T1000 (cell line): ENCODE results near the gene FAHD1.
A peak's percentile ranks its signal among the peaks of the same experiment; 100 is the strongest.

Experiments
- DNase-seq: peaks from one replicate; lab custom pipeline; 2025; ENCODE audit warnings: mixed read lengths; lab: John Stamatoyannopoulos, UW

The FAHD1 gene

DNA sequence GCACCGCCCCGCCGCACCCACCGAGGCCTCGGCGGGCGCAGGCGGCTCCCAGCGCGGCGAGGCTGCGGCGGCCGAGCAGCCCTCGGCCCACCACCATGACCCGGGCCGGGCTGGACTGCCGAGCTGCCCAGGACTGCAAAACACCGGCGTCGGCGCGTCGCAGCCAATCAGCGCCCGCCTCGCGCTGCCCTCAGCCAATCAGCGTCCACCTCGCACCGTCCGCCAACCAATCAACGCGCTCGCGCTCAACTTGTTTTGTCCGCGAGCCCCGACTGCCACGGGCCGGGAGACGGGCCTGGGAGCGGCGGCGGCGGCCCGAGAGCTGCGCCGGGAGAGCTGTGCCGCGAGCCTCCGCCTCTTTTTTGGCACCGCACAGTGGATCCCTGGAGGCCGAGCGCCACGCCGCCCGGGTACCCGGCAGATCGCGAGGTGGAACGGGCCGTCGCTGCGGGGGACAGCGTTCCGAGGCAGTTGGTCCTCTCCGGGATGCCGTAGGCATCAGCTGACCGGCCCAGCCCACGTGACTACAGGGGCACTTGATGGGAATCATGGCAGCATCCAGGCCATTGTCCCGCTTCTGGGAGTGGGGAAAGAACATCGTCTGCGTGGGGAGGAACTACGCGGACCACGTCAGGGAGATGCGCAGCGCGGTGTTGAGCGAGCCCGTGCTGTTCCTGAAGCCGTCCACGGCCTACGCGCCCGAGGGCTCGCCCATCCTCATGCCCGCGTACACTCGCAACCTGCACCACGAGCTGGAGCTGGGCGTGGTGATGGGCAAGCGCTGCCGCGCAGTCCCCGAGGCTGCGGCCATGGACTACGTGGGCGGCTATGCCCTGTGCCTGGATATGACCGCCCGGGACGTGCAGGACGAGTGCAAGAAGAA lies at the start of gene FAHD1, which contains the start of gene HAGH:
FAHD1 (plus strand) TSS at position 516 of the 883 bp plus-strand sequence; CDS start at position 549, 33 bp downstream.
HAGH (minus strand) TSS at position 135 of the 883 bp plus-strand sequence; CDS start at position 97, 38 bp downstream.
- peak; percentile 85 for DNase-seq

DNA sequence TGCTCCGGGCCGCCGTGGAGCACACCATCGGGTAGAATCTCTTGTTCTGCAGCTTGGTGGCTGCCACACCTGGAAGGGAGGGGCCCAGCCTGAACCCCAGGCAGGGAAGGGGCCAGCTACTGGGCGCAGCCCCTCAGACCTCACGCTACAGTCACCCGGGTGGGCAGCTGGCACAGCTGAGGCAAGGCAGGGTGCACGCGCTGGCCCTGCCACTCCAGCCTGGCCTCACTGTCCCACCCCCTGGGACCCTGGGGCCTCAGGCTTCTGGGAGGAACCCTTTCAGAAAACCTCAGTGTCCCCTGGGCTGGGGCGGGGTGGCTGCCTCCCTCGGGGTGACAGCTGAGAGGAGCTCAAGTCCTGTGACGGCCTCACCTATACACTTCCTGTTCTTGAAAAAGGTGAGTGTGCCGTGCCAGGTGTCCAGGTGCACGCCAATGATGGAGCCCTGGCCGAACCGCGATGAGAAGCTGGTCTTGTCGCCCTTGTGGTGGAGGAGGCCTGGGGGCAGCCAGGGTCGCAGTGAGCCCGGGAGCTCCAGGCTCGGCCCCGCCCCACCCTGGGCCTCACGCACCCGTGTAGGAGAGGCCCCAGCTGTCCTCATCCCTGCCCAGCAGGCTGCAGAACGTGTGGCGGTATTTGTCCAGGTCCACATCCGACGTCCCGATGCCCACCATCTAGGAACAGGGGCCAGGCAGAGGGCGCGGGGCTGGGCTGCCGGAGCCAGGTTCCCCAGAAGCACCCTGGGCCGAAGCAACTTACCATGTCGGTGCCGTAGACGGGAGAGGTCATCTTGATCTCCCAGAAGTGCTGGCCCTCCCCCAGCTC lies 49.4 kb upstream of the FAHD1 start:
- no peak for DNase-seq

DNA sequence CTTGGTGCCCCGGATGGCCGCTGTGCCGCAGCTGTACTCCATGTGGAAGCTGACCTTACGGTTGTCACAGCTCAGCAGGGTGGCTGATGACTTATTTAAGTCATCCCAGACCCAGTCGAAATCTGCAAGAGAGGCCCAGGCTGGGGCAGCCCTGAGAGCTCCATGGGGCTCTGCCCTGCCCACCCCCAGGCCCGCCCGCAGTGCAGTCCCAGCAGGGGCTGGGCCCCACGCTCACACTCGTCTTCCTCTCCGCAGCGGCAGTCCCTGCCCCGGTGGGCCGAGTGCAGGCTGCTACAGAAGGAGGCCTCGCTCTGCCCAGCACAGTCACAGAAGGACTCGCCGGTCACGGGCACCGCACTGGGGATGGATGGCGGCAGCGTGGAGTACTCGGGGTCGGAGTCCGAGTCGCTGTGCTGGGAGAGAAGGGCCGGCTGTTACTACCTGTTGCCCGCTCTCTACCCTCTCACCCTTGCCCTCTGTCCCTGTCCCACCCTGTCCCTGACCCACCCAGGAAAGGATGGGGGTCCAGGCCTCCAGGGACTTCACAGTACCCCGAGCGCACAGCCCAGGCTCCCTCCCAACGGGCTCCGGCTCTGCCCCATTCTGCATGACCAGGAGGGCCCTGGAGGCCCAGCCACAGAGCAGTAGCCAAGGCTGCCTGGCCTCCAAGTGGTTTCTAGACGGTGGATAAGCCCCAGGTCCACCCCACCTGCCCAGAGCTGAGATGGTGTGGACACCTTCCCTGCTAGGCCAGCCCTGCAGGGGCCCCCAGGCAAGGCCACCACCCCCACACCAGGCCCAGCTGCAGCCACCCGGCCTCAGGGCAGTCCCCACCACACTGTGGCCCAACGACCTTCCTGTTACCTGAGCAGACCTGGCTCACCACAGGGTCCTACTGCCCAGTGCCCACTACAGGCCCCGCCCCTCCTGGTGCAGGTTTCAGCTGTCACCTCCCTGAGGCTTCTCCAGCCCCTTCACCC lies 48.5 kb upstream of the FAHD1 start:
- no peak for DNase-seq

DNA sequence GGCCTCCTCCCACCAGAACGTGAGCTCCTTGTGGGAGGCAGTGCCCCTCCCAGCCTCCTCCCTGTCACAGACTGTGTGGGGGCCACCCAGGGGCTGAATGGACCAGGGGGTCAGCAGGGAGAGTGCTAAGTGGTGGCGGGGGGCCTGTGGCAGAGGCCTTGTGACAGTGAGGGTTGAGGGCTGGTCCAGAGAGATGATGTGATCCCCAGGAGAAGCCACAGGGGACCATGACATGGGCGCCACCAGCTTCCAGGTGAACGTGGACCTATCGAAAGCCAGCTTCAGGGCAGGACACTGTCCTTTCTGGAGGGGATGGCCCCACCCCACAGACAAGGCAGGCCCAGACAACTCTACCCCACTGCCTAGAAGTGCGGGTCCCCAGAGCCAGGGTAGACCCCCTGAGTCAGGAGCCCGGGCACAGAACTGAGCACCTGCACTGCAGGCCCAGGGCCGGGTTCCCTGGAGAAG lies 47.7 kb upstream of the FAHD1 start:
- DNase-seq: no peak

DNA sequence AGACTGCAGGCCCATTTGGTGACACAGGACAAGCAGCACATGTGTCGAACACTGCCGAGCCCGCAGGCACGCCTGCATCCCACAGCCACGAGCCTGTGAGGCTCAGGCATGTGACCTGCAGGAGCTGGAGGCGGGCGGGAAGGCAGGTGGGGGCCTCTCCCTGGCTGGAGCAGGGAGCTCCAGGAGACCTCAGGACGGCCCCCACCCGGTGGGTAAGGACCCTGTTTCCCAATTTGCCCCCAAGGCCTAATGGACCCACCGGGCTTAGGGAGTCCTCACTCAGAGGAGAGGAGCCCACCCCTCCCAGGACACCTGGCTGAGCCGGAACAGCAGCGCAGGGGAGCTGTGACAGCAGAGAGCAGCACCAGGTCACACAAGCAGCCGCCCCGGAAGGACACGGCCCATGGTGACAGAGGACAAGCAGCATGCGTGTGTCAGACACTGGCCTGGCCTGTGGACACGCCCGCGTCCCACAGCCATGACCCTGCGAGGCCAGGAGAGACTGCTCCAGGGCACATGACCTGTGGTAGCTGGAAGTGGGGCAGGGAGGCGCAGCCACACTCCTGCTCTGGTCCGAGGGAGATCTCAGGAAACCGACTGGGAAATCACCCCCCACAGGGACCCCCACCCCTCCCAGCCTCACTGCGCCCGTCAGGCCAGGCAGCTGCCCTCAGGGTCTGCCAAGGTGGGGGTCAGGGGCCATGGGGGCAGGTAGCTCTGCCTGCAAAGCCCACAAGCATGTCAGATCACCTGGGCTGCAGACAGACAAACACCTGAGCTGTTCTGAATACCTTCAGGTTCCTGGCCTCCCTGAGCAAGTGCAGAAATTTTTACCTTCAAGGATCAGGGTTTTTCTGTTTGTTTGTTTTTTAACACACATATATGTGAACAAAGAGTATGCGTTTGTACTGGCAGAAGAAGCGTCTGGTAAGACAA lies 47.0 kb upstream of the FAHD1 start:
- no peak for DNase-seq

DNA sequence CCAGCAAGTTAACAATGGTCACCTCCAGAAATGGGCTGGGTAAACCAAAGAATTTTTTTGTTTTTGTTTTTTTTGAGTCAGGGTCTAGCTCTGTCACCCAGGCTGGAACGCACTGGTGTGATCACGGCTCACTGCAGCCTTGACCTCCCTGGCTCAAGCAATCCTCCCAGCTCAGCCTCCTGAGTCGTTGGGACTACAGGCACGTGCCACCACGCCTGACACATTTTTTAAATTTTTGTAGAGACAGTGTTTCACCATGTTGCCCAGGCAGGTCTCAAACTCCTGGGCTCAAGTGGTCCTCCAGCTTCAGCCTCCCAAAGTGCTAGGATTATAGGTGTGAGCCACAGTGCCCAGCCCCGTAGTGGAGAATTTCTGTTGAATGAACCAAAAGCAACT lies 46.3 kb upstream of the FAHD1 start:
- DNase-seq: no peak

DNA sequence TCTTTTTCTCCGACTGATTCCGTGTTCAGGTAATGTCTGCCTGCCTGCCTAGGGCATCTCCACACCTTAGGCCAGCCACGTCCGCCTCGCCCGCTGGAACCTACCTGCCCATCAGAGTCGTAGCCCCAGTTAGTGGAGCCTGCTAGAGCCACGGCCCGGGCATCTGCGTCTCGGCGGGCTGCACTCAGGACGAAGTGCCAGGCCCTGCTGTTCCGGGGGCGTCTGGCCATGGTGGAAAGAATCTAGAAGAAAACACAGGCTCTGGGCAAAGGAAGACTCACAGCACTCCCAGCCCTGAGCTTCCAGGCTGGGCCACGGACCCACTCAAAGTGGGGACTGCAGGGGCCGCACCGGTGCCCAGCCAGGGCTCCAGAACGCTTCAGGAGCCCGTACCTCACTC lies 45.8 kb upstream of the FAHD1 start:
- no peak for DNase-seq

DNA sequence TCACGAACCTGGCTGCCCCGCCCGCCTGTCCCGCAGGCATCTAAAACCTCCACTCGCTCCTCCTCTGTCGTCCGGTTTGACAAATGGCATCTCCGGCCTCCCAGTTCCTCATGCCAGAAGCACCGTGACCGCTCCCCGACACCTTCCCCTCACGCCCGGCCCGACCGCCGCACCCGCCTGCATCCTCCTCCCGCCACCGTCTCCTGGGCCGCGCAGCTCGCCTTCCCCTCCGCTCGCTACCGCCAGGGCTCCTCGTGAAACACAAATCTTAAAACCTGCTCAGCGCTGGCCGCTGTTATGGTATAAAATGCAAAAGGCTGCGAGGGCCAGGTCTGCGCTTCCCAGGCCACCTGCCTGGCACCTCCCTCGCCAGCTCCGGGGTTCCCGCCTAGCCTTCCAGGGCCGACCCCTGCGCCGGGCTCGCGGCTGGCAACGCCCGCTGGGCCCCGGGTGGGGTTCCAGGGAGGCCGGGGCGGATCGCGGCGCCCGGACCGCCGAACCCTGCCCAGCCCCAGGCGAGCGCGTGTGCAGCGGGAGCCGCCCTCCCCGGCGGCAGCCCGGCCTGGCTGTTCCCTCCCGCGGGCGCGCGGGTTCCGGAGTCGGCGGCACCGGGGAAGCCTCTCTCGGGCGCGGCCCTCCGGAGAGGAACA lies 45.1 kb upstream of the FAHD1 start:
- DNase-seq: no peak

DNA sequence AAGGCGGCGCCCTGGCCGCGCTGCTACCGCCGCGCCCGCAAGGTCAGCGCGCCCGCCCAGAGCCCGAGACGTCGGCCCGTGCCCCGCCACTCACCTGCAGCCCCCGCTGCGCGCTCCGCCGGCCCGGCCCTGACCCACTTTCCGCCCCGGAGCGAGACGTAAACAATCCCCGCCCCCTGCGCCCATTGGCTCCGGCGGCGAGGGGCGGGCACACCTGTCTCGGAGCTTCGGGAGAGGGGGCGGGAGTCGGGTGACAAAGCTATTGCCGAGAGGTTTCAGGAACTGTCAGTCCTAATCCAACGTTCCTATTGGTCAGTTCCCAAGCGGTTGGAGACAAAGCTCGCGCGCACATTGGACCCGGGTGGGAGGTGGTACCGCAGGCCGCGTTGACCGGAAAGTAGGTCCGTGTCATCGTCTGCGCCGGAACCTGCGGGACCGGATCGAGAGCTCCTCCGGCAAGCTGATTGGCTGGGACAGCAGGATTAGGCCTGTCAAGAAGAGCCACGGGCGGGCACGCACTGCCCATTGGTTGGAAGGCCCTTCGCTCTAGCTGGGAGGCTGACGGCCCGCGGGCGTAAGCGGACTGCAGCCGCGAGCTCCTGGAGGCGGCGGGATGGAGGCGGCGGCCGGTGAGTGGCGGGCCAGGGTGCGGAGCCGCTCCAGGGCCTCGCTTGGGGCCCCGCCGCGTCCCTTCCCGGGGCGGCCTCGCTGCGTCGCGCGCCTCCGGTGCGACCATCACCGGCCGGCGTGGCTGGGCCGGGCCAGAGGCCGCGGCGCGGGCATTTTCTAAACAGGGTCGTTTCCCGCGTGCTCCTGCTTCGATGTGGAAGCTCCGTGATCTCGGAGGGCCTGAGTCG lies 44.4 kb upstream of the FAHD1 start, which contains the start of the genes NUBP2 and SPSB3:
NUBP2 (plus strand) TSS at position 553 of the 857 bp plus-strand sequence; CDS start at position 614, 61 bp downstream.
SPSB3 (minus strand) TSS at position 164 of the 857 bp plus-strand sequence. CDS start 1,088 bp downstream, outside the sequence.
- peak; percentile 100 for DNase-seq

DNA sequence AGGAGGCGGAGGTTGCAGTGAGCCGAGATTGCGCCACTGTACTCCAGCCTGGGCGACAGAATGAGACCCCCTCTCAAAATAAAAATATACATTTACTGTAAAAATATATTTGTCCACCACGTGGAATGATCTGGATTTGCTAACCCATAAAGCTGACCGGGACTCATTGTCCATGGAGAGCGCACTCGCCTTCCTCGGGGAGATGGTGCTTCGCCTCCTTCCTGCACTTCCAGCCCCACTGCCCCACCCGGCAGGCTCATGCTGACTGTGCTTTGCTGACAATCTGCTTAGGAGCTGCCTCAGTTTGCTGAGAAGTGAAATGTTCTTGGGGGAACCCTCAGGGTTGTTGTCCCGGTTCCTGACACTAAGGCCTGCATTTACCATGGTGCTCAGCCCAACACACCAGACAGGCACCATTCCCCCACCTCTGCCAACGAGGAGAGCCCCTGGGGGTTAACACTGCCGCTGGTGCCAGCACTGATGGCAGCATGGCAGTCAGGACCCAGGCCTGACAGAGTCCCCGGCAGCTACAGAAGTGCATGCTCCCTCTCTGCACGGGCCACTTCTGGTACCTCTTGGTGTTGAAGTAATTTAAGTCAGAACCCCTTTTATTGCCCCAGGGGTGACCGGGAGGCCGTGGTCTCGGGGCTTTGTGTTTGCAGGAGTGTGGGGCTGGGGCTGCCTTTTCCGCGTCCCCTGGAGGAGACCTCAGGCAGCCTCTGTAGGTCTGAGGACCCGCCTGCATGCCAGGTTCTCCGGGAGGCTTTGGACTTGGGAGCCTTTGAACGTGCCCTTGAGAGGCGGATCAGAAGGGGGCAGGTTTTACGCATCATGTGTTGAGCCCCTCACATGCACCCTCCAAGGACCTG lies 41.8 kb upstream of the FAHD1 start:
- no peak for DNase-seq

DNA sequence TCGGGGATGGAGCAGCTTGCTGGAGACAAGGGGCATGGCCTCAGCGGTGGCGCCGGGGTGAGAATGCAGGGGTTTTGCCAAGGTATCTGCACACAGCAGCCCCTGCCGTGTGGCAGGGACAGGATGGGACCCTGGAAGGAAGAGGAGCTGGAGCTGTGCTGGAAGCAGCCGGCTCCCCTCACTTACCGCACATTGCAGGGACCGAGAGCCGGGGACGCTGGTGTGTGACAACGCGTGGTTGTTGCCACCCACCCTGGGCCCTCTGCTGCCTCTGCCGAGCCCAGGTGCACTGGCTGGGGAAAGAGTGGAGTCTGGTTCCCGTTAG lies 41.2 kb upstream of the FAHD1 start:
- DNase-seq: no peak

DNA sequence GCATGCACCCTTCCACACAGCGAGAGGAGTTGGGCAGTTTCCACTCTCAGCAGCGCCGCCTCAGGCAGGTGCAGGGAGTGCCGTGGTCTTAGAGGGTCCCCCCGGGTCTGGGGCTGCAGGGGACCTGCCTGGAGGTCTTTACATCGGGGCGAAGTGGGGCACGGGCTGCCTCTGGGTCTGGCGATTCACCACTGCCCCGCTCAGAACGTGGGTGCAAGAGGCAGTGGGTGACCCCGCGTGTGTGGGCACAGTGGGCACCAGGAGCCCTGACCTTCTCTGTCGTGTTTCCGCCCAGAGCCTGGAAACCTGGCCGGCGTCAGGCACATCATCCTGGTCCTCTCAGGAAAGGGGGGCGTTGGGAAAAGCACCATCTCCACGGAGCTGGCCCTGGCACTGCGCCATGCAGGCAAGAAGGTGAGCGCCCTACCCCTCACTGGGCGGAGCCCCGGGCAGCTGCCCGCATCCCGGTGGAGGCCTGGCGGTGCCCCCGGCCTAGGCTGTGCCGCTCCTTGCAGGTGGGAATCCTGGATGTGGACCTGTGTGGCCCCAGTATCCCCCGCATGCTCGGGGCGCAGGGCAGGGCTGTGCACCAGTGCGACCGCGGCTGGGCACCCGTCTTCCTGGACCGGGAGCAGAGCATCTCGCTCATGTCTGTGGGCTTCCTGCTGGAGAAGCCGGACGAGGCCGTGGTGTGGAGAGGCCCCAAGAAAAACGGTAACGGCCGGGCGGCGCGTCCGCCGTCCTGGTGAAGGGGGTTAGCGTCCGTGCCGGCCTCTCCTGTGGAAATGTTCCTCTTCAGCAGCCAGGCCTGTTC lies 40.6 kb upstream of the FAHD1 start:
- no peak for DNase-seq

DNA sequence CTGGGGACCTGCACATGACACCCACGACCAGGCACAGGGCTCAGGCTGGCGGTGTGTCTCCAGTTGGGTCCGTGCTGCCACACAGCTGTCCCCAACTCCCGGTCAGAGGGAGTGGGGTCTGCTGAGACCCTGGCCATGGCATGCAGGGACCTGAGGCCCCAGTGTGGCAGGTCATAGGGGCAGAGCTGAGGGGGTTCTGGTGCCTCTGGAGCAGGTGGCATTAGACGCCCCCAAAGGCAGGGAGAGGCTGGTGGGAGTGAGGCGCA lies 40.0 kb upstream of the FAHD1 start:
- no peak for DNase-seq

DNA sequence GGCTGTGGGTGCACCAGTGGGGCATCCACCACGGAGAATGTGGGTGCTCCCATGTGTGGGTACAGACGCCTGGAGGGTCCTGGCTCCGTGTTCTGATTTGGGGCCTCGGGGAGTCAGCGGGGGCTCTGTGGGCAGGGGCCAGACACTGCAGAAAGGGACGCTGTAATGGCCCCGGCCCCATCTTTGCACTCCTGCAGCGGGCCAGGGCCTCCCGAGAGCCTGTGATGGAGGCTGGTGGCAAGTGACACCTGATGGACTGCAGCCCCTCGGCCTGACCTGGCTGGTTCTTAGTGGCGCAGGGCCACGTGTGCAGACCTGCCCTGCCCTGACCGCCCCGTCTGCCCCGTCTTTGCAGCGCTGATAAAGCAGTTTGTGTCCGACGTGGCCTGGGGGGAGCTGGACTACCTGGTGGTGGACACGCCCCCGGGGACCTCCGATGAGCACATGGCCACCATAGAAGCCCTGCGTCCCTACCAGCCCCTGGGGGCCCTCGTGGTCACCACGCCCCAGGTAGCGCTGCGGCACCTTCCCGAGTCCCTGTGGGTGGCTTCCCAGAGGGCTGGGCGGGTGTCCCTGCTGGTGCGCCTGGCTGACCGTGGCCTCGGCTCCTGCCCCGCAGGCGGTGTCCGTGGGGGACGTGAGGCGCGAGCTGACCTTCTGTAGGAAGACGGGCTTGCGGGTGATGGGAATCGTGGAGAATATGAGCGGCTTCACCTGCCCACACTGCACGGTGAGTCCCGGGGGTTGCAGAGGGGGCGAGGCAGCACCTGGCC lies 39.5 kb upstream of the FAHD1 start:
- DNase-seq: no peak

DNA sequence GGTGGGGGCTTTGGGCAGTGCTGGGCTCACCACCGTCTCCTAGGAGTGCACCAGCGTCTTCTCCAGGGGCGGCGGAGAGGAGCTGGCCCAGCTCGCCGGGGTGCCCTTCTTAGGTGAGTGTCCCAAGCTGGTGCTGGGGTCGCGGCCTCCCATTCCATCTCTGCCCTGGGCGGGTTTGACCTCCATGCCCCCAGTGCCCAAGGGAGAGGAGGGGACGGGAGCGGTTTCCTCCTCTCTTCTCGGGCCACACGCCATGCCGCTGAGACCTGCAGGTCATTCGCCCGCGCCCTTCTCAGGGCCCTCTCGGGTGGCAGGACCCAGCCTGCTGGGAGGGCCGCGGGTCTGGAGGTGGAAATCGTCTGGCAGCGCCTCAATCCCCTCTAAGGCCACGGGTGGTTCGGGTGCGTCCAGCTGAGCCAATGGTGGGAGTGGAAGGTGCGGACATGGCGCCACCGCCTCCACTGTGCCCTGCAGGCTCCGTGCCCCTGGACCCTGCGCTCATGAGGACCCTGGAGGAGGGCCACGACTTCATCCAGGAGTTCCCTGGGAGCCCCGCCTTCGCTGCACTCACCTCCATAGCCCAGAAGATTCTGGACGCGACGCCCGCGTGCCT lies 38.8 kb upstream of the FAHD1 start:
- no peak for DNase-seq

DNA sequence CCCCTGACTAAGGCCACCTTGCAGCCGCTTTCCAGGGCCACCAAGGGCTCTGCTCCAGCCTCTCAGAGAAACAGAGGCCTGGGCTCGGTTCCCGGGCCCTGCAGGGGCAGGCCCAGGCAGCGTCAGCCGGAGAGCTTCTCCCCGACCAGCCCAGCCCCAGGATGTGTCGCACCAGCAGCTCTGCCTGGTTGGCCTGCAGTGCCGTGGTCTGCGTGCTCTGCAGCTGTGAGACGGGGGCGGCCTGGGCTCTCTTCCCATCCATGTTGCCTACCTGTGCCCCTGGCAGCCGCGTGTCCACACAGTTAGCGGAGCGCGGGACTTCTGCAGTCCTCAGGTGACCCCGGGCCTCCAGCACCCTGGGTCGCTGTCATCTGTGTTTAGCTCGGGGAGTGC lies 38.3 kb upstream of the FAHD1 start:
- DNase-seq: no peak
